Psoas muscle (tissue), 8 donors: ENCODE measurements around the gene KIF16B. TPM values are rescaled to one million over a fixed set of nuclear protein-coding genes. Genes with fewer than 3 reads are reported as not detected.

Experiments used
- ATAC-seq, 4 donors: fragments of 200-7000 bp; cut with Tn5 transposase; one replicate each; pipeline ENCODE4 v1.9.1; 2020; ENCODE audit warnings: moderate library complexity in 3 of 4, mild to moderate bottlenecking in 2 of 4
- DNase-seq, 2 donors: peaks; one replicate each; pipeline ENCODE4 v3.0.0-alpha.2; 2020
- H3K27ac ChIP-seq: fragments of 200-600 bp; one replicate; pipeline ENCODE4 v1.8.0; 2022
- H3K27me3 ChIP-seq, 3 donors: fragments of 200-600 bp in 1 of 3; one replicate each; pipeline versions ENCODE4 v1.6.1 to v1.8.0; 2013 to 2022; ENCODE audit warnings: low read length in 2 of 3, mild to moderate bottlenecking in 2 of 3, moderate library complexity in 1 of 3; ENCODE audit not compliant: insufficient read depth in 3 of 3
- H3K36me3 ChIP-seq, 2 donors: fragments of 200-600 bp in 1 of 2; one replicate each; pipeline versions ENCODE4 v1.6.1 to v1.8.0; 2013 to 2022; ENCODE audit warnings: low read depth in 1 of 2, mild to moderate bottlenecking in 1 of 2, moderate library complexity in 1 of 2; ENCODE audit not compliant: insufficient read depth in 1 of 2
- H3K4me1 ChIP-seq: fragments of 200-600 bp; one replicate; pipeline ENCODE4 v1.8.0; 2022
- H3K4me3 ChIP-seq: fragments of 200-600 bp; one replicate; pipeline ENCODE4 v1.8.0; 2022; ENCODE audit warnings: mild to moderate bottlenecking
- H3K9me3 ChIP-seq: fragments of 200-600 bp; one replicate; pipeline ENCODE4 v1.8.0; 2022
- CTCF ChIP-seq: fragments of 200-600 bp; IDR thresholded peaks from one replicate; pipeline ENCODE4 v1.8.0; 2022; ENCODE audit warnings: antibody characterized with exemption
- WGBS, 3 donors: extraction: QIAGEN DNeasy Blood & Tissue Kit; methylation state at CpG; one replicate each; pipeline versions ENCODE4 v1.1.6 to v1.1.7; 2013; 5-methylcytosine and 5-hydroxymethylcytosine counted together
- intact Hi-C, 2 donors: fragments of 100-400 bp; cut with DNase I; formaldehyde crosslinking; loops; one replicate each; pipeline versions ENCODE4 v1.11.0 to v1.14.2; 2022
- polyA plus RNA-seq, 3 donors: library from polyadenylated mRNA; stranded (reverse); fragments of 200-250 nt; gene quantifications; one replicate each; pipeline ENCODE4 v1.2.3, GENCODE V29; 2013
- total RNA-seq, 4 donors: library from RNA; stranded (reverse); fragmentation: NEBNext Ultra II Directional in 2 of 4; extraction: Animal tissue kit (Norgen Biotek cat#: 25700) in 2 of 4; gene quantifications; one replicate each; pipeline versions ENCODE4 v1.2.1 to v1.2.4, GENCODE V29; 2021 to 2023
- donor health status: healthy with polysubstance abuse.
- donor health status: DM: no; HTN: no; CAD: no; lungs with moderate emphysema.
- donor health status: Bipolar disorder and iron deficiency.
- donor health status: healthy.
- donor health status: DM: yes; HTN: yes; CAD: no.
- donor health status: DM: no; HTN: no; CAD: no.
- donor health status: DM: no; HTN: no; CAD: no.
- donor health status: DM: yes; HTN: yes; CAD: no.

KIF16B gene
- total and polyA plus RNA-seq, 7 donors, result 18.1 to 30.6 (median 24.1) TPM

DNA sequence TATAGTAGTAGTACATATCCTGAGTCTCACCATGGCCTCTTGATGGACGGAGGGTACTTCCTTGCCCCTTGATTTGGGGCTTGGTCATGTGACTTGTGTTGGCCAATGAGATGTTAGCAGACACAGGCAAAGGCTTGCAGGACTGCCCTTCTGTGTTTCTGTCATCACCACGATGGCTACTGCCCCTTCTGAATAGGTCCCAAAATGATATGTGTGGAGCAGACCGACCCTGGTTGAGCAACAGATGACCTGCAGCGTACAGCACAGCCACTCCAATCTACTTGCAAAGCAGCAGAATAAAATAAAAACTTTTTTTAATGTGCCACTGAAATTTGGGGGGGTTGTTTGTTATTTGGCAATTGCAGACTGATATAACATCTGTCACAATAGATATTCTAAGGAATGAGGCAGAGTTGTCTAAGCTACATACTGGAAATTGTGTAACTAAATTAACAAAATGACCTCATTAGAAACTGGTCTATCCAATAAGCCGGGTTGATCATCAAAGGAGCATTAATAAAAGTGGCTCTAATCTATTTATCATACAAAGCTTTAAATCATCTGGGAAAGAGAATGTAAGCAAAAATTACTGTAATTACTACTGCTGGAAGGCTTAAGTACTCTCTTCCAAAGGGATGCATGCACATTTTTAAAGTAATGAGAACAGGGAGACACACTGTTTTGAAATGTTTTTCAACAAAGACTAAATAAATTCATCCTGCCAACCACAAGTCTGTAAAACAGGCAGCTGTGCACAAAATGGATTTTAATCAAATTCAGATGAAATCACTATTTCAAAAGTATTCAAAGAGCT is 209.5 kb downstream of the KIF16B start:
- intact Hi-C loops, result no loop called here
- 48 to 56% (median 54%) methylated on average over 5 of the region's 5 CpGs for WGBS, 3 donors
- TF ChIP-seq CTCF, result no peak

GRCh38 chr20:16362642-16363041 is 210.6 kb downstream of the KIF16B start:
- no peak overlapping the region for H3K27ac ChIP-seq
- DNase-seq (no peak), ATAC-seq (no peak)
- no peaks in the 10 kb centered on the region for H3K9me3 ChIP-seq
- intact Hi-C loops, result no loop called here
- TF ChIP-seq CTCF, result no peak
- H3K27me3 ChIP-seq, result no peaks in the 10 kb centered on the region
- no peak overlapping the region for H3K4me3 ChIP-seq
- H3K36me3 ChIP-seq, result peaks cover 0 to 2% of the 10 kb centered on the region in 2 donors
- WGBS, 3 donors, result 92 to 97% (median 94%) methylated on average over 1 of the region's 1 CpG
- H3K4me1 ChIP-seq, result peaks cover 2% of the 10 kb centered on the region

More for the DNA sequence above, 209.5 kb downstream of the KIF16B start:
- Histone ChIP-seq H3K9me3 (no peaks in the 10 kb centered on the region), H3K4me1 (peaks cover 9% of the 10 kb centered on the region), H3K4me3 (no peak overlapping the region), H3K27ac (no peak overlapping the region), H3K36me3 (no peaks in the 10 kb centered on the region), H3K27me3 (no peaks in the 10 kb centered on the region)
- DNase-seq, result no peak
- no peak for ATAC-seq

GRCh38 chr20:16360668-16361067 is 212.6 kb downstream of the KIF16B start:
- Histone ChIP-seq H3K27me3 (no peaks in the 10 kb centered on the region), H3K27ac (no peak overlapping the region), H3K9me3 (no peaks in the 10 kb centered on the region), H3K36me3 (peaks cover 0 to 2% of the 10 kb centered on the region in 2 donors), H3K4me3 (no peak overlapping the region), H3K4me1 (no peaks in the 10 kb centered on the region)
- intact Hi-C loops, result no loop called here
- no peak for ATAC-seq
- WGBS, 3 donors, result 40 to 57% (median 53%) methylated on average over 5 of the region's 5 CpGs
- no peak for DNase-seq
- TF ChIP-seq CTCF, result no peak

GRCh38 chr20:16353417-16353781 is 219.8 kb downstream of the KIF16B start:
- 92 to 100% (median 93%) methylated on average over 1 of the region's 1 CpG for WGBS, 3 donors
- Histone ChIP-seq H3K9me3 (no peaks in the 10 kb centered on the region), H3K27ac (no peak overlapping the region), H3K27me3 (no peaks in the 10 kb centered on the region), H3K36me3 (peaks cover 0 to 1% of the 10 kb centered on the region in 2 donors), H3K4me1 (peaks cover 27% of the 10 kb centered on the region), H3K4me3 (no peak overlapping the region)
- ATAC-seq (no peak), DNase-seq (no peak)
- TF ChIP-seq CTCF, result no peak
- intact Hi-C loops, result loop anchor here in 1 of 2 donors (10.0 kb wide), 1 partner anchor 121 kb away; no protein-coding TSS in a partner anchor
